NCI-H1092 treated with DMSO at 0.1 percent for 48 hours (cell line): Measurements from ENCODE around the gene CENPQ.
"Not testable (repeated sequence)": the region's sequence is repeated elsewhere in the genome, so short reads cannot be mapped to it uniquely, and the experiment has no call there.

Experiments used
- DNase-seq: peaks from one replicate; lab custom pipeline; 2025; lab: John Stamatoyannopoulos, UW

Gene CENPQ, protein sequence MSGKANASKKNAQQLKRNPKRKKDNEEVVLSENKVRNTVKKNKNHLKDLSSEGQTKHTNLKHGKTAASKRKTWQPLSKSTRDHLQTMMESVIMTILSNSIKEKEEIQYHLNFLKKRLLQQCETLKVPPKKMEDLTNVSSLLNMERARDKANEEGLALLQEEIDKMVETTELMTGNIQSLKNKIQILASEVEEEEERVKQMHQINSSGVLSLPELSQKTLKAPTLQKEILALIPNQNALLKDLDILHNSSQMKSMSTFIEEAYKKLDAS

GRCh38 chr6:49462927-49463611 is at the start of gene CENPQ, which contains the start of gene MMUT:
CENPQ (plus strand) TSS chr6:49463370; CDS start chr6:49470177, 6,807 bp downstream.
MMUT (minus strand) TSS chr6:49463253; CDS start chr6:49459466, 3,787 bp downstream.
- DNase-seq: peak; percentile 94

DNA sequence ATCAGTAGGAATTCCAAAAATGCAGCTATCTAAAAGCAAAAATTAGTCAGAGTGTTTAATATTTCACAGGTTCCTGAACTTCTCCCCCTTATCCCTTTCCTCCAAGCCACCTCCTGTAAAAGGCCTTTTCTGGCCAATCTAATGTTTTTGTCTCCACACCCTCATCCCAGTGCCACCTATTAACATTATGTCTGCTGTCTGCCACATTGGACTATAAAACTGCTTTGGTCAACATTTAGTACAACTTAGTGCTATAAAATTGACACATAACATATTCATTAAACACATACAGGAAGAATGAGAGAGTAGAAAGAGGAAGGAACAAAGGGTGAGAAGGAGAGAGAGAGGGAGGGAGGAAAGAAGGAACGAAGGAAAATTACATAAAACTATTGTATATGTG is 47.8 kb upstream of the CENPQ start:
- no peak for DNase-seq

- no peak for DNase-seq
These were observed 47.0 kb upstream of the CENPQ start for GRCh38 chr6:49416195-49416594.

DNA sequence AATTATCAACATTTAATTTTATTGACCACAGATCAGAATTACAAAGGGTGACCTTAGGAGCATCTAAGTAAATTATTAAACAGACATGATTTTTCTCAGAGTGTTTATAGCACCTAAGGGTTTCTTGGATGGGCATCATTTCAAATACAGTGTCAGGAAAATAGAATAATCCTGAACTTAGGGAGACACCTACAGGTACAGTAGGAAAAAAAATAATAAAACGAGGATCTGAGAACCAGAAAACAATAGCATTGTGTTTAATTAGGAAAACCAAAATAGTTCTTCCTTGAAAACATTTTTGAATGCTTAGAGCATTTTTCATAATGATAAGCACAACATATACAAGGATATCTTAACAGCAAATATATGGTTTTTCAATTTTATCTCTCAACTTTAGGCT is 39.4 kb upstream of the CENPQ start:
- DNase-seq: no peak

- no peak for DNase-seq
These were observed 33.0 kb upstream of the CENPQ start for GRCh38 chr6:49430187-49430586.

DNA sequence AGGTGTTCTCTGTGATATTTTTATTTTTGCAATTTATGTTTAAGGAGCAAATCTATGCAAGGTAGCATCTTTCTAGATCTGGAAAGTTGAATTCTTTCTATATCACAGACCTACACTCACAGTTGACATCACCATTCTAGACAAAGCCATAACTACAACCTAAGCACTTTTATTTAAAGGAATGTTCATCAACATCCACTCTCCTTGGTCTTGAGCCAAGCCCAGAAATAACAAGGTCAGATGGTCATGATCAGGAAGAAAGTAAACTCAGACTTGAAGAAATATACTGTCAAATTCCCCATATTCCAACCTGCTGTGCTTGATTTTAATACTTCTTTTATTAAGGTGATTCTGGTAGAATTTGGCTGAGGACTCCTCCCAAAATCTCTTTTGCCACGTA is 32.3 kb upstream of the CENPQ start:
- DNase-seq: no peak

- no peak for DNase-seq
These were observed 9.9 kb upstream of the CENPQ start for GRCh38 chr6:49453221-49453620.

DNA sequence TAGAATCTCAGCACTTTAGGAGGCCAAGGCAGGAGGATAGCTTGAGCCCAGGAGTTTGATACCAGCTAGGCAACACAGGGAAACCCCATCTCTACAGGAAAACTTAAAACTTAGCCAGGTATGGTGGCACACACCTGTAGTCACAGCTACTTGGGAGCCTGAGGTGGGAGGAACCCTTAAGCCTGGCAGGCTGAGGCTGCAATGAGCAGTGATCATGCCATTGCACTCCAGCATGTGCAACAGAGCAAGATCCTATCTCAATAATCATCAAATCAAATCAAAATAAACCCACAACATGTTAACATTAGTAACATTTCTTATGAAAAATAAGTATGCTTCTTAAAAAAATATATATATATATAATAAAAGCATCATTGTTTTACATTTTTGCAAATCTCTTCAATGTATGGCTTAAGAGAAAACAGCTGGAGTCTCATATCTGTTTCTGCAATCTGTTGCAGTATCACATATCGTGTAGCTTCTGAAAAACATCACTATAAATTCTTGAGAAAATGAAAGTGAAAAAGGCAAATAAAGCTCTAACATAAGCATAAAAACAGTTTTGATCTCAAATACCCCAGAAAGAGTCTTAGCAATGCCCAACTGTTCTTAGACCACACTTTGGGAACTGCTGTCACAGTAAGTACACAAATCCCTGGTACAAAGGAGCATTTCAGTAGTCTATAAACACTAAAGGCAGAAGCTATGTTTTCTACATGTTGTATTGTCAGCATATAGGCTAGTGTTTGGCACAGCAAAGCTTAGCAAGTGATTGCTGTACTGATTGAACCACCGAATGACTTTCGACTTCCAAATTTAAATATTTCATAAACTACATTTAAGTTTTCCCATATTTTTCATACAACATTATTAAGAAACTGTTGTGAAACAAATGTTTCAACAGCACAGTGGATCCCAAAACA is 8.1 kb upstream of the CENPQ start:
- DNase-seq: no peak

DNA sequence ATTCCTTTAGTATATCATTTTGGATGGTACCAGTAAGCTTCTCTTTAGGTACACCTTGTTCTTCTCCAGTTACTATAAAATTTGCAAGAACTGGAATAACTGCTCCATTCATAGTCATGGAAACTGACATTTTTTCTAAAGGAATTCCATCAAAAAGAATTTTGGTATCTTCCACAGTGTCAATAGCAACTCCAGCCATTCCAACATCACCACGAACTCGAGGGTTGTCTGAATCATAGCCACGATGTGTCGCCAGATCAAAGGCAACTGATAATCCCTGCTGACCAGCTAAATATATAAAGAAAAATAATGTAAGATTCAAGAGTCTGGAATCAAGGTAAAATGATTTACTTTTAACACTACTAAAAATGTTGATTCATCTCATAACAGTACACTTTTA is 5.4 kb upstream of the CENPQ start:
- DNase-seq: no peak

DNA sequence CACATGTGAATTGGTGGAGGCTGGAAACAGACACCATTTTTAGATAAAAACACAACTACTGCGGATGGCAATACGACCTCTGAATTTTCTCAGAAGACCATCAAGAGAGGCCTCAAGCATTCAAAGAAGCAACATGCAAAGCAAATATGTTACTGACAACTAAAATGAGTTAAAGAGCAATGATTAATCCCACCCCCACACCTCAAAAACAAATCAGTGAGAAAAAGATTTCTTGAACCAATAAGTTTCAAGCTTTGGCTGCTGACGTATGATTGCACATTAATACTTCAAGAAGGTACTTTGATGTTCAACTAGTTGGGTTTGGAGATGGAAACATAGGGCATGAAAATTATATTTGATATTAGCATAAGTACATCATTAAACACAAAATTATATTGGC is 1.1 kb upstream of the CENPQ start:
- no peak for DNase-seq

GRCh38 chr6:49462599-49462926 is 607 bp upstream of the CENPQ start:
- DNase-seq: peak; percentile 32

- DNase-seq: peak; percentile 29
These were observed 420 bp downstream of the CENPQ start for GRCh38 chr6:49463612-49463967.

DNA sequence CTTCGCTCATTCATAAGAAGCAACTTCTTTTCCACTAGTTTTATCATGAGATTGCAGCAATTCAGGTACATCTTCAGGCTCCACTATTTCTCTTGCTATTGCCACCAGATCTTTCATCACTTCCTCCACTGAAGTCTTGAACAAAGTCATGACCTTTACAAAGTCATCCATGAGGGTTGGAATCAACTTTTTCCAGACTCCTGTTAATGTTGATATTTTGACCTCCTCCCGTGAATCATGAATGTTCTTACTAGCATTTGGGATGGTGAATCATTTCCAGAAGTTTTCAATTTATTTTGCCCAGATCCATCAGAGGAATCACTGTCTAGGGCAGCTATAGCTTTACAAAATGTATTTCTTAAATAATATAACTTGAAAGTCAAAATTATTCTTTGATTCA is 1.5 kb downstream of the CENPQ start:
- no peak for DNase-seq

DNA sequence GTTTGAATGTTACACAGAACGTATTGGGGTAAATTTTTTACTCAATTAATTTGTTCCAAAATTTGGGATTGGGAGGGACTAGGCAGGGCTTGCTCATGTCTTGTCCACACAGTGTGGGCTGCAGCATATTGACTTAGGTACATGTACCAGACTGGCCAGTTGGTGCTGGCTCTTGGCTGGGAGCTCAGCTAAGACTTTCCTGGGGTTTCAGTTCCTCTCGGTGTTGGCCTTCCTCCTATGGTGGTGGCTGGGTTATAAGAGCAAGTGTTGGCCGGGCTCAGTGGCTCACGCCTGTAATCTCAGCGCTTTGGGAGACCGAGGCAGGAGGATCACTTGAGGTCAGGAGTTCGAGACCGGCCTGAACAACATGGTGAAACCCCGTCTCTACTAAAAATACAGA is 4.9 kb downstream of the CENPQ start:
- DNase-seq: no peak

GRCh38 chr6:49476564-49476963 is 13.4 kb downstream of the CENPQ start:
- not testable (repeated sequence) for DNase-seq

- DNase-seq: no peak
These were observed 16.3 kb downstream of the CENPQ start for GRCh38 chr6:49479308-49479970.

DNA sequence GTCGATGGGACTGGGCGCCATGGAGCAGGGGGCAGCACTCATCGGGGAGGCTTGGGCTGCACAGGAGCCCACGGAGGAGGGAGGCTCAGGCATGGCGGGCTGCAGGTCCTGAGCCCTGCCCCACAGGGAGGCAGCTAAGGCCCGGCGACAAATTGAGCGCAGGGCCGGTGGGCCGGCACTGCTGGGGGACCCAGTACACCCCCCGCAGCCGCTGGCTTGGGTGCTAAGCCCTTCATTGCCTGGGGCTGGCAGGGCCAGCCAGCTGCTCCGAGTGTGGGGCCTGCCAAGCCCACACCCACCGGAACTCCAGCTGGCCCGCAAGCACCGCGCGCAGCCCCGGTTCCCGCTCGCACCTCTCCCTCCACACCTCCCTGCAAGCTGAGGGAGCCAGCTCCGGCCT is 18.7 kb downstream of the CENPQ start:
- DNase-seq: not testable (repeated sequence)

- DNase-seq: not testable (repeated sequence)
These were observed 20.2 kb downstream of the CENPQ start for GRCh38 chr6:49483380-49483779.

GRCh38 chr6:49490633-49491032 is 27.5 kb downstream of the CENPQ start:
- DNase-seq: no peak

- DNase-seq: peak; percentile 15
These were observed 34.1 kb downstream of the CENPQ start for GRCh38 chr6:49497304-49497703.

DNA sequence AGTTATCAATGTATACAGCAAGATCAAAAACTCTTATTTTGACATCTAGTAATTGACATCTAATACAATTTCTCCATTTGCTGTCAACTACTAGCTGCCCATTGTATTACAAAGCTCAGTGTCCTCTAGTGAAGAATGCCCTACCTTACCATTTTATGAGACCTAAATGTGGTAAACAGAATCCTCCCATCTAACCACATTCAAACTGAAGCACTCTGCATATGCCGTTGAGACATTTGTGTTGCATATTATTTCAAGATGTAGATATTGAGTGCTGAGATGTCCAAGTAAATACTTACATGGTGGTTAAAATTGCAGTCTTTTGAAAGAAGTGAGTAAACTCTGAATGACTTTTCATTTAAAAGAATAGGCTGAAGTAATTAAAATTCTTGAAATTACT is 36.0 kb downstream of the CENPQ start:
- DNase-seq: no peak

DNA sequence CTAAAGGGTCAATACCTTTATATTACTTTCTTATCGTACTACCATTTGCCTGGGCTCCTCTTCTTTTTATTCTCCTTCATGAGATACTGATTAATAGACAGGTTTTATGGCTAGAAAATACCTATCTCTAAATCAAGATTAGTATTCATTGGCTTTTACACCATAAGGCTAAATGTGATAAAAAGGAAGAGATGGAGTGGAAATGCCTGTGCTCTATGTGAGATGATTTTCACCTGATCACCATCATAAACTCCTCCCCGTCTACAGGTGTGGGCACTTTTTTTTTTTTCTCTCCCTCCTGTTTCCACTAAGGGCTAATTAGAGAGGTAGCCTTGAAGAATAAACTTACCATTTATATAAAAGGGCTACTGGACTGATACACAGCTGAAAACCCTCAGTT is 36.5 kb downstream of the CENPQ start, which contains the start of gene GLYATL3:
TSS of gene GLYATL3 (plus strand) at position 301 of the 400 bp plus-strand sequence. CDS start 12,068 bp downstream, outside the sequence.
- no peak for DNase-seq
